HG03432 (cell line): ENCODE results near the gene MCIDAS.

Experiments used
- ATAC-seq: cut with Tn5 transposase; IDR thresholded peaks from one replicate; pipeline ENCODE4 v1.9.1; 2021; ENCODE audit warnings: mild to moderate bottlenecking, moderate library complexity; ENCODE audit not compliant: unreplicated experiment

MCIDAS gene

DNA sequence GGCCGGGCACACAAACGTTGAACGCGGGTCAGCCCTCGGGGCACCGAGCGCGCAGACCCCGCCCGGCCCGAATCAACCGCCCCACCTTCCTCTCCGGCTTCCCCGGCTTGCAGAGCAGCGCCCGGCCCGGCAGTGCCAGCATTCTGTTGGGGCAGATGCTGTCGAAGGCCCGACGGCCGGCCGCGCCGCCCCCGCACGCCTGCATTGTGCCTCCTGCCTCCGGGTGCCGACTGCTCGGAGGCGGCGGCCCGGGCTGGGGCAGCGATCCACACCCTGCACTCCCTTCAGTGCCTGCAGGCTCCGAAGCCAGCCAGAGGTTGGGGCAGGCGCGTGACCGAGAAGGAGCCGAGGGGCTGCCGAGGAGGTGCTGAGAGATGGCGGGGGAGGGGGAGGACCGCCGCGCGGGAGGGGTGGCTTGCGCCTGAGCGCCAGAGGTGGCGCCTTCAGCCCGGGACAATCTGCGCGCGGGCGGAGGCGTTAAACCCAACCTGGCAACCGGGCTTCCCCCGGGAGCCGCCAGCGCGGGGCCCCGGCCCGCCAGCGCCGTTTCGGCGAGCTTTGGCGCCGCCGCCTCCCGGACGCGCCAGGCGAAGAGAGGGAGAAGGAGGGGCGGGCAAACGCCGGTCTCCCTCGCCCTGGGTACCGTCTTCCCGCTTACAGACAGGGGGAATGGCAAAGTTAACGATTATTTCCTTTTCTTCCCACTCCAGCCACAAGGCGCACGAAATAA lies at the start of gene MCIDAS:
Gene MCIDAS (minus strand): TSS at position 382 of the 730 bp plus-strand sequence. CDS start 177 bp downstream, at position 205.
- ATAC-seq, result peak; percentile 52

DNA sequence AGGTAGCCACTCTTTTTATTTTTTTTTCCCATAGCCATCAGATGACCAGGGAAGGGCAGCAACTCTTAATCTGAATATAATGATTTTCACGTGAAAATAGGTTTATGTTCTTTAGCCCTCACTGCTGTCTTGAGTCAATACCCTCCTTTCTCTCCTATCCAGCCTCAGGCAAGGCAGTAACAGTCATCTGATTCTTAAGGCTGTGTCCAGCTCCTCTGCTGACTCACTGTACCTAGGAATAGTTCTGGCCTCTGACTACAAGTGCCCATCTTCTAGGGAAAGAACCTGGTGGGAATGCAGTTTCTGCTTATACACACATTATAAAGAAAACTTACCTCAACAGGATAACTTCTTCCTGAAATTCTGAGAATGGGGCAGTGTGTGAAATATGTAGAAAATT lies 49.7 kb upstream of the MCIDAS start:
- ATAC-seq, result no peak

DNA sequence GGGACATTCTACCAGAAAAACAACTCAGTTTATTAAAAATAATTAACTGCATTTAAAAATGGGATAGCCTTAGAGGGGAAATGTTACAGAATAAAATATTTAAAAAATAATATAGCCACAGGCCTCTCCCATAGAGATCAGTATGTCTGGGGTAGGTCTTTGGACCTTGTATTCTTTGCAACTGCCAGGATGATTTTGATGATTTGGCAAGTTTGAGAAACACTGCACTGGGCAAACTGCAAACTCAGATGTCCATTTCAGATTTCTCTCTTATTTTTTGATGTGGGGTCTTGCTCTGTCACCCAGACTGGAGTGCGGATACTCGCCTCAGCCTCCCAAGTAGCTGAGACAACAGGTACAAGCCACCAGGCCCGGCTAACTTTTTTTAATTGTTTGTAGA lies 31.2 kb upstream of the MCIDAS start:
- no peak for ATAC-seq

DNA sequence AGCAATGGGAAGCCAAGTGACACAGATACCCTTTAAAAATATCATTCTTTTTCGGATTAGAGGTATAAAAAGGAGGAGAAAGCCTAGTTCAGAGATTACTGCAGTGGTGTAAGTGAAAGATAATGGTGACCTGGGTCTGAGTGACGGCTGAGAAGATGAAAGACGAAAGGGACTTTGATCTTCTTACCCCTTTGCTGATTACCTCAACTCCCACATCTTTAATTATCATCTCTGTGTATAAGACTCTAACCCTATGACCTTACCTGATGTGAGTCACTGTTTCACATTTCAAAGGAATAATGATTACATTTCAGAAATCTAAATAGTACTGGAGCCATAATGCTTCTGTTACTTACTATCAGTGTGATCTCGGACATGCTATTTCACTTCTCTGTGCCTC lies 27.7 kb upstream of the MCIDAS start:
- ATAC-seq, result no peak

DNA sequence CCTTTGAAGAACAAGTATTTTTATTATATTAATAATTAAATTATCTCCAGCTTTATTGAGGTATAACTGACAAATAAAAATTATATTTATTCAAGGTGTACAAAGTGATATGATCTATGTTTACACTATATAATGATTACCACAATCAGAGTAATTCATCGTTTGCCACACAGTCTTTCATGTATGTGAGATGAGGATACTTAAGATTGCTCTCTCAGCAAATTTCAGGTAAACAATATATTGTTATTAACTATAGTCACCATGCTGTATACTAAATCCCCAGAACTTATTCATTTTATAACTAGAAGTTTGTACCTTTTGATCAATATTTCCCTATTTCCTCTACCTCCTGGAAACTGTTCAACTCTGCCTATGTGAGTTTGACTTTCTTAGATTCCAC lies 22.9 kb upstream of the MCIDAS start:
- ATAC-seq, result no peak

DNA sequence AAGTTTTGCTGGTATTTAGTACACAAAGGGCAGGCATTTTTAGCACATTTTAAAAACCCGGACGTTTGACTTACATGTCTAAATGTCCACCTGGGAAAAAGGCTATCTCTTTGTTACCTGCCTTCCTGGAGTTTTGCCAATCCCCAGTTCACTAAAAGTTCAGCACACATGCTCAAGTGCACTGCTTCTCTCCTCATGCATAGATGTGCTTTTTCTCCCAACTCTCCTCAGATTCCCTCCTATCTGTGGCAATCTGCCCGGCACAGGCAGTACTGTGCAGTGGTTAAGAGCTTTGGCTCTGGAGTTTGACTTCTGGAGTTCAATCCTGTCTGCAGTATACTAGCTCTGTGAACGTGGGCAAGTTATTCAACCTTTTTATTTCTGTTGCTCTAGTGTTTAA lies 14.6 kb upstream of the MCIDAS start:
- ATAC-seq, result no peak

DNA sequence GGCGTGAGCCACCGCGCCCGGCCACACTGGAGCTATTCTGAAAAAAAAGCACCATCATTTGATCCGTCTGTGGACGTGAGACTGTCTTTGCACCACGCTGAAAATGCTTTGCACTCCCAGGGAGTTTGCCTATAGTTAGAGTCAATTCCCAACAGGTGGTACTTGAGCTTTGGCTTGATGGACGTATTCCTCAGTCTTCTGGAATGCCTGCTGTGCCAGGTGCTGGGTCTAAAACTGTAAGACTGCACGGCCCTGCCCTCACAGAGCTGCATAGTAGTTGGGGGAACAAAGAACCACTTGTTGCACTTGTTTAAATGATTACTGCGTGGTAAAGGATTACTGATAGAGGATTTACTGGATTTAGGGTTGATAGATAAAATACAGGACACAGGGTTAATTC lies 9.7 kb upstream of the MCIDAS start:
- no peak for ATAC-seq

DNA sequence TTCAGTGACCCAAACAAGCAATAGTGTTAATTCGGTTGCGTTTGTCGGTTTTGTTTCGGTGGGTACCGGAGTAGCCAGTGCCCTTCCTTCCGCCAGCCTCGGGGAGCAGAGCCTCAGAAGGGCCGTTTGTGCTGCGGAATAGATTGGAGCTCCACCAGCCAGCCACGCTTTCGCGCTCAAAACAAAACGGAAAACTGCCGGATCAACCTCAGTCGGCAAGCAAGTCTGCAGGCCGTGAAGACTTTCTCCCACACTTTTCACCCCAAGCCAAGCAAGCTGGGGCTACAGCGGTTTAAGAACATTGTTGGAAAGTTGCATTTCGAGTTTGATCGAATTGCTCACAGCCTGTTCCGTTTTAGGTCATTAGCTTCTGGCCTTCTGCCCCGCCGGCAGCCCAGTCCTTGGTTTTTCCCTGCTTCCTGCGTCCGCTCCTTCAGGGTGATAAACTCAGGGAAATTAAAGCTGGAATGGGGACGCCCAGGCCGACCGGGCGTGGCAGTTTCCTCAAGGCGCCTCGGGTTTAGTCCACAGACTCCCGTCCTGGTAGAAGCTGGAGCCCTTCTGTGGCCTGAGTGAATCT lies 7.1 kb upstream of the MCIDAS start:
- no peak for ATAC-seq

DNA sequence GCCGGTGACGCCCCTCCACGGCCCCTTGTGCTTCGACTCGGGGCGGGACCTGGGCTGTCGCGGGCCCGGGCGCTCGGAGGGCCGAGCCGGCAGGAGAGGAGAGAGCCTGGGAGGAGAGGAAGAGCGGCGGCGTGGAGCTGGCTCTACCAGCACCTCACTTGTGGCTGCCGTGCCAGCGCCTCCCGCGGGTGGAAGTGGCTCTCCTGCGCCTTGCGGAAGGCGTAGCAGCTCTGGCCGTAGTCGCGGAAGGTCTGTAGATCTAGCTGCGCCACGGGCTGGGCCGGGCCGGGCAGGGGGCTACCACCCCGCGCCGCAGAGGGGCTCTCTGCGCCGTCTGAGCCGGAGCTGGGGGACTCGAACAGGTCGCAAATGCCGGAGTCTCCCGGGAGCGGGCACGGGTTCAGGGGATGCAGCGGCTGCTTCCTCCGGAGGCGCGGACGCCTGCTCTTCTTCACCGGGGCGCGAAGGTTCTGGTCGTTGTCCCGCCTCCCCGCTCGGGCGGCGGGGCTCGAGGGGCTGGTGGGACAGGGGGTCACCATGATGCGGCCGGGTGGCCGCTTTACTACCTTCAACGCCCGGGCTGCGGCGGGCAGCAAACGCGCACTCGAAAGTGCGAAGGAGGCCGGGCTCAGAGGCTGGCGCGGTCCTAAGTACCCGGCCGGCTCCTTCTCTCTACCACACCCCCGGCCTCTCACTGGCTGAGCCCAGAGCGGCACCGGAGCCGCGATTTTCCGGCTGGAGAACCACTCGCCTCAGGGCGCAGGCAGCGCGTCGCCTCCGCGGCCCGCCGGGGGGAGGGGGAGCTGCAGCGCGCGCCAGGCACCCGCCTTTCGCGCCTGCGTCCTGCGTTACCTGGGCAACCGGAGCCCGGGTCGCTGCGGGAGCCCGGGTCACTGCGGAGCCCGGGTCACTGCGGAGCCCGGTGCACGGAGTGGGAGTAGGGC lies 6.1 kb upstream of the MCIDAS start, which contains the start of gene CCNO:
Gene CCNO (minus strand): TSS at position 624 of the 944 bp plus-strand sequence. CDS start 85 bp downstream, at position 539.
- peak; percentile 61 for ATAC-seq

DNA sequence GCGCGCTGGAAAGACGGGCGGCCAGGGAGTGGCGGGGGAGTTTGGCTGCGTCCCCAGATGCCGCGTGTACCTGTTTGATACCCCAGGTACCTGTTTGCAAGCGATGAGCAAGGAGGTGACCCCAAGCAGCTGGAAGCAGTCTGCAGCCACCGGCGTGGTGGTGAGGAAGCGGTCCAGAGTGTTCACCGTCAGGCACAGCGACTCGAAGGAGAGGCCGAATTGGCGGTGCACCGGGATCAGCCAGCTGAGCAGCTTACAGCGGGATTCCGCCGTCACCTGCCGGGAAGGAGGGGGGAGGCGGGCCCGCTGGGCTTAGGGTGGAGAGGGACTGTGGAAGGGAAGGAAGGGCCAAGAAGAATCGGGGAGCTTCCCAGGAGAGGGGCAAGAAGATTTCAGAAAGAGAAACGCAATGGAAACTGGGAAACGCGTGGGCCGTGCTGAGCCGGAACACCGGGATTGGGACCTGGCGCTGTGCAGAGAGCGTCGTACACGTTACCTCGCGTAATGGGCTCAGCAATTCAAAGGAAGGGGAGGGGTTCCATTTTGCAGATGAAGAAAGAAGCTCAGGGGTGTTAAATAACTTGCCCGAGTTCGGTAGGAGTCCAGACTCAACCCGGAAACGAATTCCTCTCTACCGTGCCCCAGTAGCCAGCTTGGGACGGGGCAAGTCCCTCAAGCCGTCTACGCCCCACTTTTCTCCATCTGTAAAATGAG lies 5.3 kb upstream of the MCIDAS start:
- ATAC-seq, result peak; percentile 5

DNA sequence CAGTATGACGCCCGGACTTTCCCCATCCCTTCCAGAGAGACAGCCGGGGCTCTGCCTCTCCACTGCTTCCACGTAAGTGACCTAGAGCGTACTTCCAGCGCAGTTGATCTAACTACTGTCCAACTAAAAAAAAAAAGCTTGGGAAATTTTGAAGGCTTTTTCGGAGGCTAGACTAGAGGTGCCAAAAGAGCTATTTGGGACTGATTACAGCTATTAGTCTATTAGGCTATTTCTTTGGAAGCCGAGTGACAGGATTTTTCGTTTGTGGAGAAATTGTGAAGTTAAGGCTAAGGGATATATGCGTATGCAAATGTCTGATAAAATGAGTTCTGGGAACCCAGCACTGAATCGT lies 4.8 kb upstream of the MCIDAS start:
- no peak for ATAC-seq

DNA sequence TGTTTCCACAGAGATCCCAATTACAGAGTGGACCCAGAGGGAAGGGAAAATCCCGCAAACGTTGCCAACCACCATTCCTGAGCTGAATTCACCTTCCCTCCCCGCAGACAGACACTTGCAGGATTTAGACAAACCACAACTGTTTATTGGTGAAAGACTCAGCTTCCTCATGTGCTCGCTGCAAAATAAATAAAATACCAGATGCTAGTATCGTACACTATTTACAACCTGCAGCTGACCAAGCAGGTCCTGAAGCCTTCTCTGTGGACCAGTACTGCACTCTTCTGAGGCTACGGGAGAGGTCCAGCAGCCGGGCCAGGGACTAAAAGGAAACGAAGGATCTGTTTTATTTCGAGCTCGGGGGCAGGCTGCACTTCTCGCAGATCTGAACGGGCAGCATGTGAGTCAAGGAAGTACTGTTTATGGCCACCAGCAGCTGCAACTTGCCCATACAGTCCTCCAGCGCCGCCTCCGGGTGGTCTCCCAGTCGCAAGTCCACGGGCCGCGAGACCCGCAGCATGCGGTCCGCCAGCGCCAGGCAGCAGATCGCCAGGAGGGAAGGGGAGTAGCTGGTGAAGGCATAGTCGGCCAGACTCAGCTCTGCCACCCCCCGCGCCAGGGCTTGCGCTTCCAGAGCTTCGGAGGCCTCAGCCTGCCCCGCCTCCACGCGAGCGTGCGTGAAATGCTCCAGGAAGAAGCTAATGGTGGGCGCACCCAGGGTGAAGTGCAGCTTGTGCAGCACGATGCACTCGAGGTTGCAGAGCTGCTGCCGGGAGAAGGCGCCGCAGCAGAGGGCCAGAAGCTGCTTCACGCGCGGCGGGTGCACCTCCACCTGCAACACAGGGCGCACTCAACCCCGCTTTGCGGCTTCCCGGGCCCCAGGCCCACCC lies 4.2 kb upstream of the MCIDAS start:
- ATAC-seq, result no peak

DNA sequence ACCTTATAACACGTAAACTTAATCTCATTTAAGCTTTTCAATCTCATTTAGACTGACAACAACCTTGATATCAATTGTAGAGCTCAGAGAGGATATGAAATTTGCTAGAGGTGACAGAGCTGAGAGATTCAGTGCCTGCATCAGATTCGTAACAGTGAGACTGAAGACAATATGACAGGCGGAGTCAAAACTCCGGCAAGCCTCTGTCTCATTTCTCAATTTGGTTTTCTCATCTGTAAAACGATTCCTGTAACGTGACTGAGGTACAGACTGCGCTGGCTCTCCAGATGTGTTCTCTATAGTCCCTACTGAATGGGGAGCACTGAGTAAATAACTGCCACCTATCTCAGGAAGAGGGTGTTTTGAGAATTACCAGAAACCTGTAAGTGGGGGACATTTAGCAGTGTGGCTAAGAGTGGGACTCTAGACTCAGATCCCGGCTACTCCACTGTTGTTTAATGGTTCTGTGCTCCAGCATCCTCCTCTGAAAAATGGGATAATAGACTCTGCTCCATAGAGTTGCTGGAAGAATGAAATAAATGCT lies 3.0 kb upstream of the MCIDAS start:
- no peak for ATAC-seq

DNA sequence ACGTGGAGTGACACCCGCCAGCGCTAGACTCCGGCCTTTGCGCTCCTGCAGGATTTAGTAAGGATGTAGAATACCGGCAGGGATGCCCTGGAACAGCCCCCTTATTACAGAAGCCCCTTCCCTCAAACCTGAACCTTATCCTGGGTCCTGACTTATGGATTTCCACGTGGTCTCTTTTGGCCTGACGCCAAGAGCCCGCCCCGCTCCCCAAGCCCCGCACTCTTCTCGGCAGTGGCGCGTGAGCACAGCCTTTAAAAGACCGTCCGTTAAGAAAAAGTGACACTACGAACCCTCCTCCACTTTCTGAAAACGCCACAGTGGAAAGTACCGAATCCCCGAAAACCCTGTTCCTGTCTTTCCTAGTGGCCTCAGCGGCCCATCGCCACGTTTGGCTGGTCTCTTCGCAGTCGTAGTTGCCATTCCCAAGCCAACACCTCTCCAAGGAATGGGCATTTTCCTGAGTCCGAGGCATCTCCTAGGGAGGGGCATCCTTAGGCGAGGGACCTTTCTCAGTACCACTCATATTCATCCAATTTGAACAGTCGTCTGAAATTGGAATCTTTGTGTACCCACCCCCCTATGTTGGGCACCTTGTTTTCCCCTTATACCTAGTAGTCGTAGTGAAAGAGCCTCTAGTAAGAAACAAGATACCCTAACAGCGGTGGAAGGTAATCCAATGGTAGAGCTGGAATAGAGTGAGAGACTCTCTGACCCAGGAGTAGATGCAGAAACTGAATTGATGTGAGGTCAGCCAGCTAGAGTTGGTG lies 732 bp upstream of the MCIDAS start:
- ATAC-seq, result no peak

DNA sequence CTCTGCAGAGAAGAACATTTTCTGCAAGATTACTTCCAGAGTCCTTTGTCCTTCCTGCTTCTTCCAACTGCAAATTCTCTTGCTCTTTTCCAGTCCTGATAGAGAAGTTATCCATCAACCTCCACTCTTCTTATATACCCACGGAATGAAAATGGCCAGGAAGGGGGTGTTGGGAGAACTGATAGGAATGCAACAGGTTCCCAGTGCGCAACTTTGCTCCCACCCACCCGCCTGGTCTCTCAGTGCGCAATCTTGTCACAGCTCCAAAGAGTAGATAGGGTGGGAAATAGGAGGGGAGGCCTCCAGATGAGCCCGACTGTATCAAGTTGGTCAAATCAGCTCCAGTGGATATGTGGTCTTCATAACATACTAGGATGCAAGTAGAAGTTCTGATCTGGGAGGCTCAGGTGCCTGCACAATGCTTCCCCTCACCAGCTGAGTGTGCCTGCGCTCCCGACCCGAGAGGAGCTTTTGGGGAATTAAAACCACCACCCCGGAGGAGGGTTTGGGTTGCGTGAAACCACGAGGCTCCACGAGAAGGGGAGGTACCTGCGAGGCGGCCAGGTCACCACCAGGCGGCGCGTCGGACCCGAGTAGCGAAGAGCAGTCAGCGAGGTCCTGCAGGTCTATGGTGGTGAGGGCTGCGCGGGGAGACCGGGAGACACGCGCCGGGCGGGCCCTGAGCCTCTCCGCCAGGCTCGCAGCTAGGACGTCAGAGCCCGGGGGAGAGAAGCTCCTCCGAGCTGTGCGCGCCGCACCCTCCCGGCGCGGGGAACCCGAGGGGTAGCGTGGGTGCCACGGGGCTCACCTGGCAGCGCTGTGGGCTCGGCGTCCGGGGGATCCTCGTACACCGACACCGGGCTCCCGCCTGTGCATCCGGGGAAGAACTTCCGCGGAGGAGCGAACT lies 835 bp downstream of the MCIDAS start:
- peak; percentile 70 for ATAC-seq

DNA sequence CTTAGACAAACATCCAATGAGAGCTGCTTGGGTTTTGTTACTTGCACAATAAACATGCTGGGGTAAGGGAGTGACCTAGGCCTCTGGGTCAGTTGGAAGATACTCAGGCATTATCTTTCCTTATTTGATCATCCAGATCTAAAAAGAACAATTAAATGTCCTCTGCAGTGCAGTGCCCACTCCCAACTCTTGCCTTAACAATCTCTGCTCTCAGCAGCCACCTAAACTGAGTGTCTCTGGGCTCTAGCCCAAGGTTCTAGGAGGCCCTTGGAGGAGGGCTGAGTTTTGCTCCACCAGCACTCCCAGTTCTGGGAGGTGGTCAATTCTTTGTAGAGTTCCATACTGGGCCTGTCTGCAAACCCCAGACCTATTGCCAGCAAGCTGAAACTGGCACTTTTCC lies 1.8 kb downstream of the MCIDAS start:
- no peak for ATAC-seq

DNA sequence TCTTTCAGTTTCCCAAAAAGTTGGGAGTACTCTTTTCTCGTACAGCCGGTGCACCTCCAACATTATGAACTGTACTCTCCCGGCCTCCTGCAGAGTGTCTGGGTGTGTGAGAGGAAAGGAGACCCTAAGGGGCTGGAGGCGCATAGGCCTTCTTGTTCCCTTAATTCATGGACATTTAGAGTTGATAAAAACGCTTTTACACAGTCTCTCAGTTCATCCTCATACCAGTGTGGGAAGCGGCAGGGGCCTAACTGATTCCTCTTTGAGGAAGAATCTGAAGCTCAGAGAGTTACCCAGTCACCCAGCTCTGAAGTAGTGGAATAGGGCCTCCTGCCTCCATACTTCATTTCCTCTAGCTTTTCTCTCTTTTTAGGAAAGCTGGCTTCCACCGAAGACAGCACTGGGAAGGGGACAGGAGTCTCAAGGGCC lies 3.3 kb downstream of the MCIDAS start:
- ATAC-seq, result no peak
